GM12878 (cell line): Measurements from ENCODE around the gene MPST. TPM values are rescaled to one million over a fixed set of nuclear protein-coding genes. Genes with fewer than 3 reads are reported as not detected.

ENCODE experiments used
- ATAC-seq: fragments of 200-7000 bp; cut with Tn5 transposase; 3 replicates; pipeline ENCODE4 v1.9.1; 2020; ENCODE audit warnings: mild to moderate bottlenecking, moderate library complexity
- BruUV-seq: library from RNA; stranded (reverse); fragments of 400-500 nt; replicated peaks from 2 replicates; lab custom pipeline; 2021; lab: Mats Ljungman, UMichigan
- CTCF ChIA-PET: fragments of 300-600 bp; sonication (Branson Sonifier 250); formaldehyde crosslinking; extraction: SDS; loops from one replicate; lab custom pipeline; 2021; ENCODE audit warnings: inconsistent platforms; lab: Yijun Ruan, JAX
- POLR2A ChIA-PET: fragments of 350-600 bp; formaldehyde crosslinking; extraction: SDS; loops from one replicate; lab custom pipeline; 2021; ENCODE audit warnings: inconsistent platforms; lab: Charles Lee
- RAD21 ChIA-PET: fragments of 300-600 bp; sonication (Branson Sonifier 250); formaldehyde crosslinking; loops from one replicate; lab custom pipeline; 2023; ENCODE audit warnings: antibody characterized with exemption; ENCODE audit not compliant: unreplicated experiment; lab: Charles Lee
- SMC1A ChIA-PET: fragments of 300-600 bp; sonication (Branson Sonifier 250); formaldehyde crosslinking; loops from one replicate; lab custom pipeline; 2023; ENCODE audit not compliant: unreplicated experiment, uncharacterized antibody; lab: Charles Lee
- DNase-seq: peaks from one replicate; pipeline ENCODE4 v3.0.0-alpha.2; 2011; ENCODE audit warnings: low read depth, low spot score
- FAIRE-seq: peaks from 3 replicates; lab custom pipeline; 2011; peaks lifted over from hg19 to GRCh38; lab: Jason Lieb, UNC
- H2AFZ ChIP-seq: 2 replicates; pipeline ENCODE4 v1.6.0; 2011; ENCODE audit warnings: low read depth, low read length, control low read depth; ENCODE audit not compliant: control insufficient read depth
- H3K27ac ChIP-seq: 2 replicates; pipeline ENCODE4 v1.5.1; 2011; ENCODE audit warnings: control low read depth; ENCODE audit not compliant: control insufficient read depth, insufficient read depth
- H3K27me3 ChIP-seq, 2 experiments: replicated peaks in 1 of 2; 2 replicates each; pipeline versions ENCODE4 v1.6.0 to v1.6.1; 2011; ENCODE audit warnings: low read length in 1 of 2; ENCODE audit not compliant: control insufficient read depth in 2 of 2, insufficient read depth in 2 of 2
- H3K36me3 ChIP-seq, 2 experiments: 2 replicates each; pipeline ENCODE4 v1.5.1; 2011; ENCODE audit warnings: low read length in 1 of 2; ENCODE audit not compliant: control insufficient read depth in 2 of 2, insufficient read depth in 2 of 2
- H3K4me1 ChIP-seq: 2 replicates; pipeline ENCODE4 v1.6.1; 2011; ENCODE audit warnings: mild to moderate bottlenecking, low read length, moderate library complexity, mixed read lengths; ENCODE audit not compliant: control insufficient read depth, insufficient read depth
- H3K4me2 ChIP-seq: 2 replicates; pipeline ENCODE4 v1.6.0; 2011; ENCODE audit warnings: control low read depth; ENCODE audit not compliant: control insufficient read depth, insufficient read depth
- H3K4me3 ChIP-seq: fragments of 200-600 bp; sonication (generic); 2 replicates; pipeline ENCODE4 v1.5.1; 2016
- H3K79me2 ChIP-seq: 2 replicates; pipeline ENCODE4 v1.6.0; 2011; ENCODE audit warnings: low read length; ENCODE audit not compliant: control insufficient read depth, insufficient read depth
- H3K9ac ChIP-seq: 2 replicates; pipeline ENCODE4 v1.8.0; 2011; ENCODE audit warnings: low read length, control low read depth, mixed read lengths; ENCODE audit not compliant: control insufficient read depth, insufficient read depth
- H3K9me3 ChIP-seq: replicated peaks from 3 replicates; pipeline ENCODE4 v1.5.1; 2011; ENCODE audit warnings: mild to moderate bottlenecking, low read length; ENCODE audit not compliant: control insufficient read depth, insufficient read depth
- H4K20me1 ChIP-seq: 2 replicates; pipeline ENCODE4 v1.6.0; 2011; ENCODE audit not compliant: control insufficient read depth, insufficient read depth
- CHD4 ChIP-seq: fragments of 200-600 bp; sonication (generic); IDR thresholded peaks from 2 replicates; pipeline ENCODE4 v1.6.1; 2016; ENCODE audit warnings: mild to moderate bottlenecking
- EGR1 ChIP-seq, 2 experiments: IDR thresholded peaks; 1 replicate in 1 of 2; 2 replicates in 1 of 2; pipeline ENCODE4 v1.6.1; 2011 to 2012; ENCODE audit warnings: low read depth in 2 of 2, low read length in 2 of 2, borderline replicate concordance in 1 of 2, mild to moderate bottlenecking in 1 of 2, moderate library complexity in 1 of 2
- HCFC1 ChIP-seq: fragments of 150-350 bp; IDR thresholded peaks from 2 replicates; pipeline ENCODE4 v1.6.1; 2014; ENCODE audit warnings: low read length
- NFYB ChIP-seq: IDR thresholded peaks from 2 replicates; pipeline ENCODE4 v1.6.1; 2011; ENCODE audit warnings: low read depth, mild to moderate bottlenecking, low read length, improper control_type of control experiment, moderate library complexity; ENCODE audit not compliant: insufficient read depth
- POLR2AphosphoS5 ChIP-seq: IDR thresholded peaks from 2 replicates; pipeline ENCODE4 v1.6.1; 2011; ENCODE audit warnings: mild to moderate bottlenecking, low read length, inconsistent platforms
- WGBS: methylation state at CpG from one replicate; pipeline ENCODE4 v1.1.6; 2016; ENCODE audit warnings: low lambda C conversion rate; ENCODE audit not compliant: insufficient replicate concordance, insufficient coverage; ENCODE audit errors: missing lambda C conversion rate; 5-methylcytosine and 5-hydroxymethylcytosine counted together
- in situ Hi-C: fragments of 300-500 bp; cut with MboI; formaldehyde crosslinking; loops from 9 replicates; pipeline ENCODE4 v1.14.3; 2018; ENCODE audit warnings: mixed read lengths
- intact Hi-C: fragments of 100-400 bp; cut with micrococcal nuclease; formaldehyde crosslinking; loops from one replicate; pipeline ENCODE4 v1.14.2; 2022; ENCODE audit not compliant: unreplicated experiment
- polyA plus RNA-seq, 11 experiments: library from polyadenylated mRNA; depleted of rRNA in 4 of 11; unstranded in 6 of 11; stranded (reverse) in 5 of 11; fragments of >200 nt; fragmentation: Nextera tagmentation in 4 of 11; fragmentation: Illumina TruSeq in 1 of 11; extraction: Ambion mirVana in 4 of 11; extraction: Trizol in 1 of 11; gene quantifications; 1 replicate in 1 of 11; 2 replicates in 10 of 11; pipeline versions ENCODE4 v1.2.1 to v1.2.3, GENCODE V29; 2011 to 2016; ENCODE audit warnings: inconsistent platforms in 2 of 11, missing spikeins in 2 of 11, low read depth in 1 of 11
- total RNA-seq, 4 experiments: library from RNA; depleted of rRNA in 3 of 4; stranded (reverse); fragments of >200 nt in 3 of 4; fragmentation: Illumina TruSeq in 1 of 4; extraction: Trizol in 1 of 4; gene quantifications; 2 replicates each; pipeline versions ENCODE4 v1.2.1 to v1.2.3, GENCODE V29; 2013 to 2021
- TF ChIP-seq, protein P1 (sequence below): fragments of 450-650 bp; IDR thresholded peaks from 2 replicates; pipeline ENCODE4 v1.6.1; 2017; ENCODE audit warnings: mild to moderate bottlenecking, moderate library complexity
- TF ChIP-seq, protein P2 (sequence below): IDR thresholded peaks from 2 replicates; pipeline ENCODE4 v1.6.1; 2012; ENCODE audit warnings: low read depth, low read length, improper control_type of control experiment
- TF ChIP-seq, protein P3 (sequence below): fragments of 450-650 bp; IDR thresholded peaks from 2 replicates; pipeline ENCODE4 v1.6.1; 2016; ENCODE audit warnings: mild to moderate bottlenecking, moderate library complexity, borderline replicate concordance

Gene MPST
- total and polyA plus RNA-seq, 10 of the 15 experiments (the other 5 are each of a cell fraction or from before 2014, with no cell fraction given) = 0.95 to 88.7 (median 38.5) TPM

DNA sequence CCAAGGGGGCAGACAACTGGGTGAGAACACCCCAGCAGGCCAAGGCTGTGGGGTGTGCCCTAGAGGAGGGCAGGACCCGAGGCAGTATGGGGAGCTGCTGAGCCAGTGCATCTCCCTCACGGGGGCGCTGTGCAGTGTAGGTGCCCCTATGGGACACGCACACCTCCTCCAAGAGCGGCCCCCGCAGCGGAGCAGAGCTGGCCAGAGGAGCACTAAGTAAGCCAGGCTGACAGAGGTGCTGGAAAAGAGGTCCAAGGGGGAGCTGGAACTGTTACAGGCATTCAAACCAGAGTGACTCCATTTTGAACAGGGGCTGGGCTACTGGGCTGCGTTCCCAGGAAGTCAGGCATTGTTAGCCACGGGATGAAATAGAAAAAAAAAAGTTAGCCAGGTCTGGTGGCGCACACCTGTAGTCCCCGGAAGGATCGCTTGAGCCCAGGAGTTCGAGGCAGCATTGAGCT lies 42.1 kb upstream of the MPST start (continued):
- TF ChIP-seq, protein P1, sequence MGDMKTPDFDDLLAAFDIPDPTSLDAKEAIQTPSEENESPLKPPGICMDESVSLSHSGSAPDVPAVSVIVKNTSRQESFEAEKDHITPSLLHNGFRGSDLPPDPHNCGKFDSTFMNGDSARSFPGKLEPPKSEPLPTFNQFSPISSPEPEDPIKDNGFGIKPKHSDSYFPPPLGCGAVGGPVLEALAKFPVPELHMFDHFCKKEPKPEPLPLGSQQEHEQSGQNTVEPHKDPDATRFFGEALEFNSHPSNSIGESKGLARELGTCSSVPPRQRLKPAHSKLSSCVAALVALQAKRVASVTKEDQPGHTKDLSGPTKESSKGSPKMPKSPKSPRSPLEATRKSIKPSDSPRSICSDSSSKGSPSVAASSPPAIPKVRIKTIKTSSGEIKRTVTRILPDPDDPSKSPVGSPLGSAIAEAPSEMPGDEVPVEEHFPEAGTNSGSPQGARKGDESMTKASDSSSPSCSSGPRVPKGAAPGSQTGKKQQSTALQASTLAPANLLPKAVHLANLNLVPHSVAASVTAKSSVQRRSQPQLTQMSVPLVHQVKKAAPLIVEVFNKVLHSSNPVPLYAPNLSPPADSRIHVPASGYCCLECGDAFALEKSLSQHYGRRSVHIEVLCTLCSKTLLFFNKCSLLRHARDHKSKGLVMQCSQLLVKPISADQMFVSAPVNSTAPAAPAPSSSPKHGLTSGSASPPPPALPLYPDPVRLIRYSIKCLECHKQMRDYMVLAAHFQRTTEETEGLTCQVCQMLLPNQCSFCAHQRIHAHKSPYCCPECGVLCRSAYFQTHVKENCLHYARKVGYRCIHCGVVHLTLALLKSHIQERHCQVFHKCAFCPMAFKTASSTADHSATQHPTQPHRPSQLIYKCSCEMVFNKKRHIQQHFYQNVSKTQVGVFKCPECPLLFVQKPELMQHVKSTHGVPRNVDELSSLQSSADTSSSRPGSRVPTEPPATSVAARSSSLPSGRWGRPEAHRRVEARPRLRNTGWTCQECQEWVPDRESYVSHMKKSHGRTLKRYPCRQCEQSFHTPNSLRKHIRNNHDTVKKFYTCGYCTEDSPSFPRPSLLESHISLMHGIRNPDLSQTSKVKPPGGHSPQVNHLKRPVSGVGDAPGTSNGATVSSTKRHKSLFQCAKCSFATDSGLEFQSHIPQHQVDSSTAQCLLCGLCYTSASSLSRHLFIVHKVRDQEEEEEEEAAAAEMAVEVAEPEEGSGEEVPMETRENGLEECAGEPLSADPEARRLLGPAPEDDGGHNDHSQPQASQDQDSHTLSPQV = peak; percentile 96
- no peak for TF ChIP-seq POLR2AphosphoS5
- TF ChIP-seq, all 136 proteins: peak for 16

DNA sequence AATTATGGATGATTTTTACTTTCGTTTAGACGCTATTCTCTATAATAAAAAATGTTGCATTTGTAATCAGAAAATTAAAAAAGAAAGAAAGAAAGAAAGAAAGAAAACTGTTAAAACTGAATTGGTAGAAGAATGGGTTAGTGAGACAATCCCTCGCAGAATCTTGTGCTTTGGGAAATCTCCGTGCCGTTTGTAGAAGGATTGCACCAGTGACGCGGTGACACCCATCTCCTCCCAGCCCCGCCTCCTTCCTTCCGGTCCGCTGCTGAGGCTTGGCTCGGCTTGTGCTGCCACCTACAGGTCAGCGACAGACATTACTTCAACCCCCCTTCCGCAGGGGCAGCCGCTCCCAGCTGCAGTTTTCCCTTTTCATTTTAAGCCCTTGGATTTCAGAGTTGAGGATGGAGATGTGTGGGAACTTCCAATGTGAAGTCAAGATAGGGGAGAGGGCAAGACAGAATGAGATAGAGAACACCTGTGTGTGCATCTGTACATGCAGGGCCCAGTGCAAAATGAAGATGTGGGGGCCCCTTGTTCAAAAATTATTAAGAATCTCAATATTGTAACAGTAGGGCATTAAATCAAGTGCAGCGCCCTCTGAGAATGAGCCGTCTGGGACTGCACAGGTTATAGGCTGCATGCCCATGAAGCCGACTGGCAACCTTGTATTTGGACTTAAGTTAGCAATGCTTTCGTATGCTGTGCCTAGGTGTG lies 41.4 kb upstream of the MPST start:
- H4K20me1 ChIP-seq = no peaks in the 10 kb centered on the region
- 6% methylated on average over 18 of the region's 18 CpGs for WGBS
- no peaks in the 10 kb centered on the region for H3K36me3 ChIP-seq
- no TSS peak for BruUV-seq
- ATAC-seq (peak; percentile 90), DNase-seq (peak; percentile 57), FAIRE-seq (peak; percentile 100)
- H3K9me3 ChIP-seq = no peaks in the 10 kb centered on the region
- ChIA-PET SMC1A (interaction anchor here (0.7 to 4.4 kb wide), 25 partner anchors 9 to 238 kb away, joined by 3 to 32 read pairs (median 5); partner anchors contain the start of gene NCF4), RAD21 (interaction anchor here (0.6 to 5.3 kb wide), 25 partner anchors 12 to 614 kb away, joined by 3 to 94 read pairs (median 4); partner anchors contain the start of genes CSF2RB, IFT27, KCTD17 and NCF4), POLR2A (interaction anchor here (0.5 to 3.4 kb wide), 5 partner anchors 37 to 348 kb away, joined by 3 to 16 read pairs (median 4); partner anchors contain the start of gene NCF4), CTCF (interaction anchor here (0.5 to 18.9 kb wide), 54 partner anchors 9 to 437 kb away, joined by 3 to 310 read pairs (median 5); partner anchors contain the start of genes IFT27 and NCF4)
- in situ Hi-C loops = no loop called here
- intact Hi-C loops = loop anchor here (1.0 to 10.0 kb wide), 4 partner anchors 36 to 433 kb away; no protein-coding TSS in a partner anchor
- H2AFZ ChIP-seq = peak overlapping the region; percentile 87
- H3K27me3 ChIP-seq = no peaks in the 10 kb centered on the region; a peak in 1 of 4 replicates
- H3K4me1 ChIP-seq = no peaks in the 10 kb centered on the region; the same call in 1 of the 2 replicates
- peak overlapping the region; percentile 95 for H3K4me2 ChIP-seq
- H3K27ac ChIP-seq = peak overlapping the region; percentile 13; the same call in 1 of the 2 replicates
- H3K9ac ChIP-seq = peak overlapping the region; percentile 53
- H3K79me2 ChIP-seq = no peaks in the 10 kb centered on the region
- peak overlapping the region; percentile 47; the same call in 1 of the 2 replicates for H3K4me3 ChIP-seq
- TF ChIP-seq, protein P2, sequence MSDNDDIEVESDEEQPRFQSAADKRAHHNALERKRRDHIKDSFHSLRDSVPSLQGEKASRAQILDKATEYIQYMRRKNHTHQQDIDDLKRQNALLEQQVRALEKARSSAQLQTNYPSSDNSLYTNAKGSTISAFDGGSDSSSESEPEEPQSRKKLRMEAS = peak; percentile 46; the same call in 1 of the 2 replicates
- TF ChIP-seq CHD4 (no peak), NFYB (0 out of 2 replicates have a peak, but pooled peaks have one; percentile 20), EGR1 (IDR thresholded peaks at IDR 0.05; ENCODE audit: borderline replicate concordance in 1 of 2, low read depth in 2 of 2, low read length in 2 of 2) (no peak), HCFC1 (no peak)
- TF ChIP-seq, protein P3, sequence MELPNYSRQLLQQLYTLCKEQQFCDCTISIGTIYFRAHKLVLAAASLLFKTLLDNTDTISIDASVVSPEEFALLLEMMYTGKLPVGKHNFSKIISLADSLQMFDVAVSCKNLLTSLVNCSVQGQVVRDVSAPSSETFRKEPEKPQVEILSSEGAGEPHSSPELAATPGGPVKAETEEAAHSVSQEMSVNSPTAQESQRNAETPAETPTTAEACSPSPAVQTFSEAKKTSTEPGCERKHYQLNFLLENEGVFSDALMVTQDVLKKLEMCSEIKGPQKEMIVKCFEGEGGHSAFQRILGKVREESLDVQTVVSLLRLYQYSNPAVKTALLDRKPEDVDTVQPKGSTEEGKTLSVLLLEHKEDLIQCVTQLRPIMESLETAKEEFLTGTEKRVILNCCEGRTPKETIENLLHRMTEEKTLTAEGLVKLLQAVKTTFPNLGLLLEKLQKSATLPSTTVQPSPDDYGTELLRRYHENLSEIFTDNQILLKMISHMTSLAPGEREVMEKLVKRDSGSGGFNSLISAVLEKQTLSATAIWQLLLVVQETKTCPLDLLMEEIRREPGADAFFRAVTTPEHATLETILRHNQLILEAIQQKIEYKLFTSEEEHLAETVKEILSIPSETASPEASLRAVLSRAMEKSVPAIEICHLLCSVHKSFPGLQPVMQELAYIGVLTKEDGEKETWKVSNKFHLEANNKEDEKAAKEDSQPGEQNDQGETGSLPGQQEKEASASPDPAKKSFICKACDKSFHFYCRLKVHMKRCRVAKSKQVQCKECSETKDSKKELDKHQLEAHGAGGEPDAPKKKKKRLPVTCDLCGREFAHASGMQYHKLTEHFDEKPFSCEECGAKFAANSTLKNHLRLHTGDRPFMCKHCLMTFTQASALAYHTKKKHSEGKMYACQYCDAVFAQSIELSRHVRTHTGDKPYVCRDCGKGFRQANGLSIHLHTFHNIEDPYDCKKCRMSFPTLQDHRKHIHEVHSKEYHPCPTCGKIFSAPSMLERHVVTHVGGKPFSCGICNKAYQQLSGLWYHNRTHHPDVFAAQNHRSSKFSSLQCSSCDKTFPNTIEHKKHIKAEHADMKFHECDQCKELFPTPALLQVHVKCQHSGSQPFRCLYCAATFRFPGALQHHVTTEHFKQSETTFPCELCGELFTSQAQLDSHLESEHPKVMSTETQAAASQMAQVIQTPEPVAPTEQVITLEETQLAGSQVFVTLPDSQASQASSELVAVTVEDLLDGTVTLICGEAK = peak; percentile 55; the same call in 1 of the 2 replicates
